Measurements from ENCODE around the gene CCDC149. TPM values are rescaled to one million over a fixed set of nuclear protein-coding genes. Genes with fewer than 3 reads are reported as not detected.
"Not testable (repeated sequence)": the region's sequence is repeated elsewhere in the genome, so short reads cannot be mapped to it uniquely, and the experiment has no call there.

Gene CCDC149
- polyA plus RNA-seq, 1 experiment, result 10.2 TPM

GRCh38 chr4:24910499-24910898, 2.3 kb downstream of the CCDC149 start:
- Histone ChIP-seq H3K36me3 (ENCODE audit: control insufficient read depth, insufficient read depth, low read length) (peaks cover 6% of the 10 kb centered on the region; the same call in 1 of the 2 replicates), H3K4me3 (ENCODE audit: low read depth, low read length) (no peak overlapping the region), H3K27me3 (ENCODE audit: control insufficient read depth, insufficient read depth, low read length) (no peaks in the 10 kb centered on the region)
- TF ChIP-seq CTCF (IDR thresholded peaks at IDR 0.05; ENCODE audit: insufficient read depth, low read depth, low read length), result no peak
- ChIA-PET POLR2A (no interaction called here), CTCF (no interaction called here)
- no peak for DNase-seq (ENCODE audit: low read depth)

GRCh38 chr4:24909606-24910005, 3.2 kb downstream of the CCDC149 start:
- CTCF ChIA-PET, POLR2A ChIA-PET: not testable (repeated sequence)

GRCh38 chr4:24897639-24898038, 15.2 kb downstream of the CCDC149 start:
- peaks cover 1% of the 10 kb centered on the region; the same call in 1 of the 2 replicates for H3K36me3 ChIP-seq (ENCODE audit: control insufficient read depth, insufficient read depth, low read length)
- no peak for DNase-seq (ENCODE audit: low read depth)
- ChIA-PET POLR2A (no interaction called here), CTCF (no interaction called here)
- no peak for TF ChIP-seq CTCF (IDR thresholded peaks at IDR 0.05; ENCODE audit: insufficient read depth, low read depth, low read length)
- H3K27me3 ChIP-seq (ENCODE audit: control insufficient read depth, insufficient read depth, low read length), result no peaks in the 10 kb centered on the region
- H3K4me3 ChIP-seq (ENCODE audit: low read depth, low read length), result no peak overlapping the region

More at GRCh38 chr4:24909606-24910005, 3.2 kb downstream of the CCDC149 start:
- H3K27me3 ChIP-seq (ENCODE audit: control insufficient read depth, insufficient read depth, low read length); H3K4me3 ChIP-seq (ENCODE audit: low read depth, low read length); DNase-seq (ENCODE audit: low read depth); H3K36me3 ChIP-seq (ENCODE audit: control insufficient read depth, insufficient read depth, low read length): not testable (repeated sequence)

- ChIA-PET CTCF (no interaction called here), POLR2A (no interaction called here)
- no peak overlapping the region for H3K4me3 ChIP-seq (ENCODE audit: low read depth, low read length)
- DNase-seq (ENCODE audit: low read depth), result no peak
- H3K36me3 ChIP-seq (ENCODE audit: control insufficient read depth, insufficient read depth, low read length), result peaks cover 1% of the 10 kb centered on the region; the same call in 1 of the 2 replicates
- TF ChIP-seq CTCF (IDR thresholded peaks at IDR 0.05; ENCODE audit: insufficient read depth, low read depth, low read length), result no peak
- no peaks in the 10 kb centered on the region for H3K27me3 ChIP-seq (ENCODE audit: control insufficient read depth, insufficient read depth, low read length)
Measured at GRCh38 chr4:24896977-24897376, 15.9 kb downstream of the CCDC149 start.

- Histone ChIP-seq H3K36me3 (ENCODE audit: control insufficient read depth, insufficient read depth, low read length) (peaks cover 1% of the 10 kb centered on the region; the same call in 1 of the 2 replicates), H3K4me3 (ENCODE audit: low read depth, low read length) (no peak overlapping the region), H3K27me3 (ENCODE audit: control insufficient read depth, insufficient read depth, low read length) (no peaks in the 10 kb centered on the region)
- POLR2A ChIA-PET, result interaction anchor here (0.5 kb wide), 1 partner anchor 9 kb away, joined by 7 read pairs; no protein-coding TSS in a partner anchor
- CTCF ChIA-PET, result interaction anchor here (1.5 kb wide), 1 partner anchor 55 kb away, joined by 3 read pairs; no protein-coding TSS in a partner anchor
- TF ChIP-seq CTCF (IDR thresholded peaks at IDR 0.05; ENCODE audit: insufficient read depth, low read depth, low read length), result no peak
- DNase-seq (ENCODE audit: low read depth), result no peak
Measured at GRCh38 chr4:24896056-24896455, 16.8 kb downstream of the CCDC149 start.

GRCh38 chr4:24895461-24895860, 17.4 kb downstream of the CCDC149 start:
- H3K27me3 ChIP-seq (ENCODE audit: control insufficient read depth, insufficient read depth, low read length), result no peaks in the 10 kb centered on the region
- H3K36me3 ChIP-seq (ENCODE audit: control insufficient read depth, insufficient read depth, low read length), result peaks cover 1% of the 10 kb centered on the region; the same call in 1 of the 2 replicates
- no peak for TF ChIP-seq CTCF (IDR thresholded peaks at IDR 0.05; ENCODE audit: insufficient read depth, low read depth, low read length)
- ChIA-PET CTCF (interaction anchor here (0.6 to 1.5 kb wide), 2 partner anchors 54 to 1000 kb away, joined by 3 read pairs; no protein-coding TSS in a partner anchor), POLR2A (no interaction called here)
- H3K4me3 ChIP-seq (ENCODE audit: low read depth, low read length), result no peak overlapping the region
- no peak for DNase-seq (ENCODE audit: low read depth)
